Calu3 (cell line): Measurements from ENCODE around the gene NXNL1. TPM values are rescaled to one million over a fixed set of nuclear protein-coding genes. Genes with fewer than 3 reads are reported as not detected.
"Not testable (repeated sequence)": the region's sequence is repeated elsewhere in the genome, so short reads cannot be mapped to it uniquely, and the experiment has no call there.

ENCODE experiments used
- BruUV-seq: library from RNA; stranded (reverse); fragments of 400-500 nt; replicated peaks from 2 replicates; lab custom pipeline; 2021; lab: Mats Ljungman, UMichigan
- CTCF ChIA-PET: fragments of 300-600 bp; sonication (Branson Sonifier 250); formaldehyde crosslinking; loops from one replicate; lab custom pipeline; 2022; ENCODE audit warnings: antibody characterized with exemption; lab: Charles Lee
- DNase-seq: peaks from one replicate; pipeline ENCODE4 v3.0.0; 2022
- H3K27ac Mint-ChIP-seq: one replicate; pipeline ENCODE4 v1.8.0; 2022; ENCODE audit warnings: mixed read lengths; ENCODE audit not compliant: unreplicated experiment
- H3K27me3 Mint-ChIP-seq: one replicate; pipeline ENCODE4 v1.8.0; 2022; ENCODE audit warnings: mixed read lengths; ENCODE audit not compliant: unreplicated experiment
- H3K36me3 Mint-ChIP-seq: one replicate; pipeline ENCODE4 v1.8.0; 2022; ENCODE audit warnings: mild to moderate bottlenecking, moderate library complexity, mixed read lengths; ENCODE audit not compliant: insufficient read depth, unreplicated experiment
- H3K4me1 Mint-ChIP-seq: one replicate; pipeline ENCODE4 v1.8.0; 2022; ENCODE audit warnings: mild to moderate bottlenecking, low read depth, mixed read lengths; ENCODE audit not compliant: unreplicated experiment
- H3K4me3 Mint-ChIP-seq: one replicate; pipeline ENCODE4 v1.8.0; 2022; ENCODE audit warnings: mild to moderate bottlenecking, low read depth, moderate library complexity, mixed read lengths; ENCODE audit not compliant: unreplicated experiment
- H3K9me3 Mint-ChIP-seq: one replicate; pipeline ENCODE4 v1.8.0; 2022; ENCODE audit warnings: low read depth, mixed read lengths; ENCODE audit not compliant: unreplicated experiment
- intact Hi-C: fragments of 100-400 bp; cut with micrococcal nuclease; formaldehyde crosslinking; loops from one replicate; pipeline ENCODE4 v1.10.0; 2022; ENCODE audit not compliant: unreplicated experiment
- total RNA-seq: library from RNA; stranded (reverse); gene quantifications from 2 replicates; pipeline ENCODE4 v1.2.3, GENCODE V29; 2022
- TF ChIP-seq, protein P1 (sequence below): fragments of 200-600 bp; IDR thresholded peaks from one replicate; pipeline ENCODE4 v1.8.0; 2022; ENCODE audit warnings: antibody characterized with exemption; ENCODE audit not compliant: unreplicated experiment

NXNL1 gene
- total RNA-seq, 1 experiment from 2014 or later, result not detected

DNA sequence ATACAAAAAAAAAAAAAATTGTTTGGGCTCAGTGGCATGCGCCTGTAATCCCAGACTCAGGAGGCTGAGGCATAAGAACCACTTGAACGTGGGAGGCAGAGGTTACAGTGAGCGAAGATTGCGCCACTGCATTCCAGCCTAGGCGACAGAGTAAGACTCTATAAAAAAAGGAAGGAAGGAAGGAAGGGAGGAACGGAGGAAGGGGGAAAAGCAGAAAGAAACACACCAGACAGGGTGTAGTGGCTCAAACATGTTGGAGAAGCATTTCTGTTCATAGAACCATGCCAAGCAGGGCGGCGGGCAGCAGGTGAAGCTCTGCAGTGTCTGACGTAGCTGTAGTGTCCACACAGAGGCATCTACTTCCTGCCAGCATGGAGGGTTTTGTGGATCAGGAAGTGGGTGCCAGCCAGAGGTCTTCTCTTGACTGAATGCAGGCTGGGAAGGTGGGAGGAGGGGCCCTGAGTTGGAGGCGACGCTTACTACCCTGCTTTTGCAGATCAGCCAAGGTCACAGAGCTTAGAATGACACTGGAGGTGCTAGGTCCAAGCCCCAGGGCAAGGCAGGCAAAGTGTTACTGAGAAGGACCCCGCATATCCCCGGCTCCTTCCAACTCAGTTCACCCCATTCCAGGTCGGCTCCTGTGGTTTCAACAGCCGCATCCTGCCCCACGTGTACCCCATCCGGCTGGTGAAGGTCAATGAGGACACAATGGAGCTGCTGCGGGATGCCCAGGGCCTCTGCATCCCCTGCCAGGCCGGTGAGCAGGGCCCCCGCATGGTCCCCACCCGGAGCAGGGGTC, 39.1 kb upstream of the NXNL1 start:
- no peaks in the 10 kb centered on the region for H3K9me3 Mint-ChIP-seq
- BruUV-seq, result no TSS peak
- TF ChIP-seq, protein P1, sequence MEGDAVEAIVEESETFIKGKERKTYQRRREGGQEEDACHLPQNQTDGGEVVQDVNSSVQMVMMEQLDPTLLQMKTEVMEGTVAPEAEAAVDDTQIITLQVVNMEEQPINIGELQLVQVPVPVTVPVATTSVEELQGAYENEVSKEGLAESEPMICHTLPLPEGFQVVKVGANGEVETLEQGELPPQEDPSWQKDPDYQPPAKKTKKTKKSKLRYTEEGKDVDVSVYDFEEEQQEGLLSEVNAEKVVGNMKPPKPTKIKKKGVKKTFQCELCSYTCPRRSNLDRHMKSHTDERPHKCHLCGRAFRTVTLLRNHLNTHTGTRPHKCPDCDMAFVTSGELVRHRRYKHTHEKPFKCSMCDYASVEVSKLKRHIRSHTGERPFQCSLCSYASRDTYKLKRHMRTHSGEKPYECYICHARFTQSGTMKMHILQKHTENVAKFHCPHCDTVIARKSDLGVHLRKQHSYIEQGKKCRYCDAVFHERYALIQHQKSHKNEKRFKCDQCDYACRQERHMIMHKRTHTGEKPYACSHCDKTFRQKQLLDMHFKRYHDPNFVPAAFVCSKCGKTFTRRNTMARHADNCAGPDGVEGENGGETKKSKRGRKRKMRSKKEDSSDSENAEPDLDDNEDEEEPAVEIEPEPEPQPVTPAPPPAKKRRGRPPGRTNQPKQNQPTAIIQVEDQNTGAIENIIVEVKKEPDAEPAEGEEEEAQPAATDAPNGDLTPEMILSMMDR, result no peak
- no peak overlapping the region for H3K4me3 Mint-ChIP-seq
- intact Hi-C loops, result no loop called here
- peaks cover 41% of the 10 kb centered on the region for H3K36me3 Mint-ChIP-seq
- no peak overlapping the region for H3K27ac Mint-ChIP-seq
- H3K4me1 Mint-ChIP-seq, result peaks cover 9% of the 10 kb centered on the region
- no peak for DNase-seq
- no peaks in the 10 kb centered on the region for H3K27me3 Mint-ChIP-seq
- CTCF ChIA-PET, result no interaction called here

DNA sequence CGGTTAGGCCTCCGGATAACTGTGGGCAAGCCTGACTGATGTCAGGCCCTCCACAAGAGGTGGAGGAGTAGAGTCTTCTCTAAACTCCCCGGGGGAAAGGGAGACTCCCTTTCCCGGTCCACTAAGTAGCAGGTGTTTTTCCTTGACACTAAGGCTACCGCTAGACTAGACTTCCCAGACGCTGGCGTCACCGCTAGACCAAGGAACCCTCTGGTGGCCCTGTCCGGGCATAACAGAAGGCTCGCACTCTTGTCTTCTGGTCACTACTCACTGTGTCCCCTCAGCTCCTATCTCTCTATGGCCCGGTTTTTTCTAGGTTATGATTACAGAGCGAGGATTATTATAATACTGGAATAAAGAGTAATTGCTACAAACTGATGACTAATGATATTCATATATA, 38.3 kb upstream of the NXNL1 start:
- CTCF ChIA-PET, DNase-seq, H3K4me3 Mint-ChIP-seq, H3K4me1 Mint-ChIP-seq, BruUV-seq, H3K27me3 Mint-ChIP-seq, intact Hi-C loops, H3K9me3 Mint-ChIP-seq, H3K27ac Mint-ChIP-seq: not testable (repeated sequence)
- H3K36me3 Mint-ChIP-seq, result peaks cover 35% of the 10 kb centered on the region

DNA sequence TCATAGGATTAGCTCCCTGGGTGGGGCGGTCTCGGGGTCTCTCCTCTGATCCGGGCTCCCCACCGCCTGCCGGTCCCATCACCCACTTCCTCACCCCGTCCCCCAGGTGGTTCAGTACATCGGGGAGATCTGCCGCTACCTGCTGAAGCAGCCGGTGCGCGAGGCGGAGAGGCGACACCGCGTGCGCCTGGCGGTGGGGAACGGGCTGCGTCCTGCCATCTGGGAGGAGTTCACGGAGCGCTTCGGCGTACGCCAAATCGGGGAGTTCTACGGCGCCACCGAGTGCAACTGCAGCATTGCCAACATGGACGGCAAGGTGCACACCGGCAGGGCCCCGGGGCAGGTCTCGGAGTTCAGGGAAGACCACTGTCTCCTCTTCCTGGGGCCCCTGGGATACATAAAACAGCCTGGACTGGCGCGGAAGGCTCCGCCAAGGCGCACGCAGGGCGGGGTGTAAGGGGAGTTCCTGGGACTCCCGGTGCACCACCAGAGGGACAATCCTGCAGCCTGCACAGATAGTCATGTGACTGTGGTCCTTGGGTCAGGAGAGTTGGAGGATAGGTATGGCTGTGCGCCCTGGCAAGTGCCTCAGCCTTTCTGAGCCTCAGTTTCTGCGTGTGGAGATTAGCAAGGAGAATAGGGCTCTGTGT, 36.5 kb upstream of the NXNL1 start:
- Mint-ChIP-seq H3K4me3 (no peak overlapping the region), H3K27ac (no peak overlapping the region), H3K9me3 (no peaks in the 10 kb centered on the region), H3K36me3 (peaks cover 35% of the 10 kb centered on the region), H3K27me3 (no peaks in the 10 kb centered on the region), H3K4me1 (peaks cover 9% of the 10 kb centered on the region)
- intact Hi-C loops, result no loop called here
- no peak for DNase-seq
- CTCF ChIA-PET, result interaction anchor here (1.2 to 1.6 kb wide), 2 partner anchors 21 to 22 kb away, joined by 4 to 6 read pairs; no protein-coding TSS in a partner anchor
- BruUV-seq, result no TSS peak
- TF ChIP-seq, protein P1, result no peak

DNA sequence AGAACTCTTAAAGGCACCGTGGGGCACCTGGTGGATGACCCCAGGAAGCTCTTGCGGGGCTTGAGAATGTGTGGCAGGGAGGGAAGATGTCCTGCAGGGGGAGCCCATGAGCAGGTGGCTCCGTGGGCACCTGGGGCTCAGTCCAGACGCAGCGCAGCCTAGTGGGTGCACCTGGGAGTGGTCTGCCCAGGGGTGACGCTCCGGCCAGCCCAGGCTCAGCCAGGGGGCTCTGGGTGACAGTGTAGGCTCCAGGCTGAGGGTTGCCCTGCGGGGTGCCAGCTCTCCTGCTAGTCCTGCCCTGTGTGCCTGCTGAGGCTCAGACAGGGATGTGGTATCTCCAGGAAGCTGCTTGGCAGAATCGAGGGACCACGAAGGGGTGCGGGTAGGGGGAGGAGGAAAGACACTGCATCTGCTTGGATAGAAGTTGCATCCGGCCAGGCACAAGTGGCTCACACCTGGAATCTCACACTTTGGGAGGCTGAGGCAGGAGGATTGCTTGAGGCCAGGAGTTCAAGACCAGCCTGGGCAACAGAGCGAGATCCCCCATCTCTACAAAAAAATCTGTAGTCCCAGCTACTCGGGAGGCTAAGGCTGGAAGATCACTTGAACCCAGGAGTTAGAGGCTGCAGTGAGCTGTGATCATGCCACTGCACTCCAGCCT, 35.7 kb upstream of the NXNL1 start:
- intact Hi-C loops, result no loop called here
- TF ChIP-seq, protein P1, result peak; percentile 76

More for the DNA sequence above, 35.7 kb upstream of the NXNL1 start:
- no peak overlapping the region for H3K27ac Mint-ChIP-seq
- no peak overlapping the region for H3K4me3 Mint-ChIP-seq
- CTCF ChIA-PET, result interaction anchor here (0.8 to 1.7 kb wide), 4 partner anchors 21 to 270 kb away, joined by 3 to 11 read pairs (median 5); no protein-coding TSS in a partner anchor
- H3K36me3 Mint-ChIP-seq, result peaks cover 42% of the 10 kb centered on the region
- H3K27me3 Mint-ChIP-seq, result no peaks in the 10 kb centered on the region
- peak; percentile 75 for DNase-seq
- H3K4me1 Mint-ChIP-seq, result peaks cover 9% of the 10 kb centered on the region
- BruUV-seq, result no TSS peak
- H3K9me3 Mint-ChIP-seq, result no peaks in the 10 kb centered on the region
